Liver (tissue), 9 donors: ENCODE measurements around the gene CWC27. TPM values are rescaled to one million over a fixed set of nuclear protein-coding genes. Genes with fewer than 3 reads are reported as not detected.

Experiments used
- DNase-seq: peaks from one replicate; pipeline ENCODE4 v3.0.0-alpha.2; 2017; ENCODE audit warnings: low spot score
- H3K27ac ChIP-seq, 2 donors: one replicate each; pipeline ENCODE4 v1.7.0; 2013; ENCODE audit warnings: inconsistent platforms in 2 of 2, low read length in 2 of 2, control low read depth in 1 of 2, low read depth in 1 of 2, mild to moderate bottlenecking in 1 of 2
- H3K27me3 ChIP-seq, 4 donors: one replicate each; pipeline versions ENCODE4 v1.6.1 to v1.7.0; 2013; ENCODE audit warnings: low read length in 3 of 4, inconsistent platforms in 1 of 4, mild to moderate bottlenecking in 1 of 4, moderate library complexity in 1 of 4; ENCODE audit not compliant: control insufficient read depth in 4 of 4, insufficient read depth in 4 of 4
- H3K36me3 ChIP-seq, 4 donors: one replicate each; pipeline versions ENCODE4 v1.6.1 to v1.7.0; 2013; ENCODE audit warnings: low read length in 3 of 4, mild to moderate bottlenecking in 3 of 4, low read depth in 1 of 4, moderate library complexity in 1 of 4; ENCODE audit not compliant: control insufficient read depth in 4 of 4, insufficient read depth in 3 of 4
- H3K4me1 ChIP-seq, 4 donors: one replicate each; pipeline versions ENCODE4 v1.6.1 to v1.7.0; 2013; ENCODE audit warnings: low read length in 3 of 4, mild to moderate bottlenecking in 3 of 4, moderate library complexity in 1 of 4; ENCODE audit not compliant: control insufficient read depth in 4 of 4, insufficient read depth in 4 of 4
- H3K4me3 ChIP-seq, 3 donors: one replicate each; pipeline versions ENCODE4 v1.6.1 to v1.7.0; 2013; ENCODE audit warnings: low read length in 3 of 3, control low read depth in 1 of 3, low read depth in 1 of 3, mild to moderate bottlenecking in 1 of 3
- H3K9ac ChIP-seq, 2 donors: one replicate each; pipeline ENCODE4 v1.7.0; 2013; ENCODE audit warnings: low read length in 2 of 2, mild to moderate bottlenecking in 2 of 2, moderate library complexity in 2 of 2, control low read depth in 1 of 2, low read depth in 1 of 2
- H3K9me3 ChIP-seq, 4 donors: one replicate each; pipeline versions ENCODE4 v1.6.1 to v1.7.0; 2013; ENCODE audit warnings: low read length in 3 of 4; ENCODE audit not compliant: control insufficient read depth in 4 of 4
- EGR1 ChIP-seq, 2 donors: IDR thresholded peaks; 2 replicates each; pipeline ENCODE4 v1.6.1; 2016 to 2018; ENCODE audit warnings: antibody characterized with exemption in 2 of 2, low read depth in 2 of 2
- FOXA1 ChIP-seq: IDR thresholded peaks from 2 replicates; pipeline ENCODE4 v1.6.1; 2016; ENCODE audit warnings: antibody characterized with exemption
- FOXA2 ChIP-seq: IDR thresholded peaks from 2 replicates; pipeline ENCODE4 v1.6.1; 2016; ENCODE audit warnings: antibody characterized with exemption
- GABPA ChIP-seq, 2 donors: IDR thresholded peaks in 1 of 2; conservative IDR thresholded peaks in 1 of 2; 2 replicates each; pipeline ENCODE4 v1.6.1; 2016; ENCODE audit warnings: antibody characterized with exemption in 2 of 2, mild to moderate bottlenecking in 1 of 2, moderate library complexity in 1 of 2
- HNF4A ChIP-seq, 2 donors: conservative IDR thresholded peaks; 2 replicates each; pipeline ENCODE4 v1.6.1; 2016; ENCODE audit warnings: antibody characterized with exemption in 2 of 2, mild to moderate bottlenecking in 2 of 2
- HNF4G ChIP-seq: IDR thresholded peaks from 2 replicates; pipeline ENCODE4 v1.6.1; 2016; ENCODE audit warnings: antibody characterized with exemption
- JUND ChIP-seq, 2 donors: IDR thresholded peaks; 2 replicates each; pipeline ENCODE4 v1.6.1; 2016; ENCODE audit warnings: antibody characterized with exemption in 2 of 2
- NR2F2 ChIP-seq: IDR thresholded peaks from 2 replicates; pipeline ENCODE4 v1.6.1; 2016; ENCODE audit warnings: antibody characterized with exemption
- RAD21 ChIP-seq, 2 donors: IDR thresholded peaks; 2 replicates each; pipeline ENCODE4 v1.6.1; 2016; ENCODE audit warnings: antibody characterized with exemption in 2 of 2, mild to moderate bottlenecking in 2 of 2
- RXRA ChIP-seq, 2 donors: IDR thresholded peaks; 2 replicates each; pipeline ENCODE4 v1.6.1; 2017 to 2018; ENCODE audit warnings: antibody characterized with exemption in 2 of 2, mild to moderate bottlenecking in 1 of 2
- SP1 ChIP-seq: IDR thresholded peaks from 2 replicates; pipeline ENCODE4 v1.6.1; 2018; ENCODE audit warnings: antibody characterized with exemption, mild to moderate bottlenecking
- TAF1 ChIP-seq: conservative IDR thresholded peaks from 2 replicates; pipeline ENCODE4 v1.6.1; 2016; ENCODE audit warnings: antibody characterized with exemption, mild to moderate bottlenecking
- YY1 ChIP-seq: IDR thresholded peaks from 2 replicates; pipeline ENCODE4 v1.6.1; 2016; ENCODE audit warnings: antibody characterized with exemption, mild to moderate bottlenecking
- ZBTB33 ChIP-seq: IDR thresholded peaks from 2 replicates; pipeline ENCODE4 v1.6.1; 2016; ENCODE audit warnings: antibody characterized with exemption
- WGBS: extraction: QIAGEN DNeasy Blood & Tissue Kit; methylation state at CpG from one replicate; pipeline ENCODE4 v1.1.7; 2013; 5-methylcytosine and 5-hydroxymethylcytosine counted together
- polyA plus RNA-seq, 2 donors: library from polyadenylated mRNA; stranded (reverse) in 1 of 2; unstranded in 1 of 2; fragments of 200-250 nt in 1 of 2; fragments of >200 nt in 1 of 2; fragmentation: Nextera tagmentation in 1 of 2; extraction: Ambion mirVana in 1 of 2; gene quantifications; one replicate each; pipeline versions ENCODE4 v1.2.1 to v1.2.3, GENCODE V29; 2013 to 2015
- total RNA-seq, 2 donors: library from RNA; depleted of rRNA; stranded (reverse); fragments of >200 nt; gene quantifications; one replicate each; pipeline ENCODE4 v1.2.3, GENCODE V29; 2014
- TF ChIP-seq, protein P1 (sequence below): IDR thresholded peaks from 2 replicates; pipeline ENCODE4 v1.6.1; 2016; ENCODE audit warnings: antibody characterized with exemption
- TF ChIP-seq, protein P2 (sequence below): IDR thresholded peaks from 2 replicates; pipeline ENCODE4 v1.6.1; 2016; ENCODE audit warnings: antibody characterized with exemption
- TF ChIP-seq, protein P3 (sequence below): fragments of 150-350 bp; IDR thresholded peaks from 2 replicates; pipeline ENCODE4 v1.5.1; 2017; ENCODE audit warnings: improper control_type of control experiment, low read depth, low read length; ENCODE audit not compliant: missing input control
- TF ChIP-seq, protein P4 (sequence below): IDR thresholded peaks from 2 replicates; pipeline ENCODE4 v1.6.1; 2016; ENCODE audit warnings: antibody characterized with exemption, mild to moderate bottlenecking
- donor health status: healthy.
- donor health status: healthy.
- donor health status: healthy.
- donor health status: healthy.
- donor health status: healthy.

Gene CWC27
- total and polyA plus RNA-seq, 4 donors: 3.9 to 9.8 (median 6.0) TPM

DNA sequence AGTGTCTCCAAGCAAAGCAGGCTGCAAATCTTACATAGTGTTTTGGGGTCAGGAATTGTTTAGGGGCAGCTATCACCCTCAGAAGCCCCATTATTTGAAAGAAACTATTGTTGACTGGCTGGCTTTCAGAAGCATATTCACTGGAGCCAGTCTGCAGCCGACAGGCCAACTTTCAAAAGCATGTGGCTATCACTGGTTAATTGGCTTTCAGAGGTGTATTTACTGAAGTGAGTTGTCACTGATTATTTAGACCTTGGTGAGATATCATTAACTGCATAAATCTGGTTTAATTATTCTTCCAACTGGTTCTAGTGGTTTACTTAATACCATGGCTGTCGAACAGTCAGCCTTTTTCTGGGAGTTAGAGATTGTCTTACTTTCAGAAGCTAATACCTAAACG, 247.0 kb downstream of the CWC27 start:
- H3K9me3 ChIP-seq: no peaks in the 10 kb centered on the region
- no peak overlapping the region for H3K4me3 ChIP-seq
- no peak for TF ChIP-seq FOXA1
- TF ChIP-seq FOXA2: no peak
- no peak for TF ChIP-seq RXRA (IDR thresholded peaks at IDR 0.05)
- TF ChIP-seq, protein P1, sequence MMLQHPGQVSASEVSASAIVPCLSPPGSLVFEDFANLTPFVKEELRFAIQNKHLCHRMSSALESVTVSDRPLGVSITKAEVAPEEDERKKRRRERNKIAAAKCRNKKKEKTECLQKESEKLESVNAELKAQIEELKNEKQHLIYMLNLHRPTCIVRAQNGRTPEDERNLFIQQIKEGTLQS: no peak
- TF ChIP-seq, protein P2, sequence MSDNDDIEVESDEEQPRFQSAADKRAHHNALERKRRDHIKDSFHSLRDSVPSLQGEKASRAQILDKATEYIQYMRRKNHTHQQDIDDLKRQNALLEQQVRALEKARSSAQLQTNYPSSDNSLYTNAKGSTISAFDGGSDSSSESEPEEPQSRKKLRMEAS: no peak
- TF ChIP-seq HNF4G: no peak
- TF ChIP-seq SP1: no peak
- TF ChIP-seq NR2F2: no peak
- TF ChIP-seq EGR1 (IDR thresholded peaks at IDR 0.05; ENCODE audit: low read depth in 2 of 2): no peak
- no peak for TF ChIP-seq HNF4A (conservative IDR thresholded peaks at IDR 0.05)
- no peak for TF ChIP-seq JUND (IDR thresholded peaks at IDR 0.05)
- no peak for TF ChIP-seq ZBTB33
- TF ChIP-seq, protein P3, sequence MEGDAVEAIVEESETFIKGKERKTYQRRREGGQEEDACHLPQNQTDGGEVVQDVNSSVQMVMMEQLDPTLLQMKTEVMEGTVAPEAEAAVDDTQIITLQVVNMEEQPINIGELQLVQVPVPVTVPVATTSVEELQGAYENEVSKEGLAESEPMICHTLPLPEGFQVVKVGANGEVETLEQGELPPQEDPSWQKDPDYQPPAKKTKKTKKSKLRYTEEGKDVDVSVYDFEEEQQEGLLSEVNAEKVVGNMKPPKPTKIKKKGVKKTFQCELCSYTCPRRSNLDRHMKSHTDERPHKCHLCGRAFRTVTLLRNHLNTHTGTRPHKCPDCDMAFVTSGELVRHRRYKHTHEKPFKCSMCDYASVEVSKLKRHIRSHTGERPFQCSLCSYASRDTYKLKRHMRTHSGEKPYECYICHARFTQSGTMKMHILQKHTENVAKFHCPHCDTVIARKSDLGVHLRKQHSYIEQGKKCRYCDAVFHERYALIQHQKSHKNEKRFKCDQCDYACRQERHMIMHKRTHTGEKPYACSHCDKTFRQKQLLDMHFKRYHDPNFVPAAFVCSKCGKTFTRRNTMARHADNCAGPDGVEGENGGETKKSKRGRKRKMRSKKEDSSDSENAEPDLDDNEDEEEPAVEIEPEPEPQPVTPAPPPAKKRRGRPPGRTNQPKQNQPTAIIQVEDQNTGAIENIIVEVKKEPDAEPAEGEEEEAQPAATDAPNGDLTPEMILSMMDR: no peak
- TF ChIP-seq, protein P4, sequence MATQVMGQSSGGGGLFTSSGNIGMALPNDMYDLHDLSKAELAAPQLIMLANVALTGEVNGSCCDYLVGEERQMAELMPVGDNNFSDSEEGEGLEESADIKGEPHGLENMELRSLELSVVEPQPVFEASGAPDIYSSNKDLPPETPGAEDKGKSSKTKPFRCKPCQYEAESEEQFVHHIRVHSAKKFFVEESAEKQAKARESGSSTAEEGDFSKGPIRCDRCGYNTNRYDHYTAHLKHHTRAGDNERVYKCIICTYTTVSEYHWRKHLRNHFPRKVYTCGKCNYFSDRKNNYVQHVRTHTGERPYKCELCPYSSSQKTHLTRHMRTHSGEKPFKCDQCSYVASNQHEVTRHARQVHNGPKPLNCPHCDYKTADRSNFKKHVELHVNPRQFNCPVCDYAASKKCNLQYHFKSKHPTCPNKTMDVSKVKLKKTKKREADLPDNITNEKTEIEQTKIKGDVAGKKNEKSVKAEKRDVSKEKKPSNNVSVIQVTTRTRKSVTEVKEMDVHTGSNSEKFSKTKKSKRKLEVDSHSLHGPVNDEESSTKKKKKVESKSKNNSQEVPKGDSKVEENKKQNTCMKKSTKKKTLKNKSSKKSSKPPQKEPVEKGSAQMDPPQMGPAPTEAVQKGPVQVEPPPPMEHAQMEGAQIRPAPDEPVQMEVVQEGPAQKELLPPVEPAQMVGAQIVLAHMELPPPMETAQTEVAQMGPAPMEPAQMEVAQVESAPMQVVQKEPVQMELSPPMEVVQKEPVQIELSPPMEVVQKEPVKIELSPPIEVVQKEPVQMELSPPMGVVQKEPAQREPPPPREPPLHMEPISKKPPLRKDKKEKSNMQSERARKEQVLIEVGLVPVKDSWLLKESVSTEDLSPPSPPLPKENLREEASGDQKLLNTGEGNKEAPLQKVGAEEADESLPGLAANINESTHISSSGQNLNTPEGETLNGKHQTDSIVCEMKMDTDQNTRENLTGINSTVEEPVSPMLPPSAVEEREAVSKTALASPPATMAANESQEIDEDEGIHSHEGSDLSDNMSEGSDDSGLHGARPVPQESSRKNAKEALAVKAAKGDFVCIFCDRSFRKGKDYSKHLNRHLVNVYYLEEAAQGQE: no peak
- TF ChIP-seq RAD21 (IDR thresholded peaks at IDR 0.05): no peak
- no peaks in the 10 kb centered on the region for H3K27me3 ChIP-seq
- H3K27ac ChIP-seq: no peak overlapping the region
- no peak for DNase-seq
- H3K36me3 ChIP-seq: no peaks in the 10 kb centered on the region
- H3K9ac ChIP-seq: no peak overlapping the region
- peaks cover under 1 to 6% (median 2%) of the 10 kb centered on the region in 4 donors for H3K4me1 ChIP-seq
- WGBS: 96% methylated on average over 3 of the region's 3 CpGs

DNA sequence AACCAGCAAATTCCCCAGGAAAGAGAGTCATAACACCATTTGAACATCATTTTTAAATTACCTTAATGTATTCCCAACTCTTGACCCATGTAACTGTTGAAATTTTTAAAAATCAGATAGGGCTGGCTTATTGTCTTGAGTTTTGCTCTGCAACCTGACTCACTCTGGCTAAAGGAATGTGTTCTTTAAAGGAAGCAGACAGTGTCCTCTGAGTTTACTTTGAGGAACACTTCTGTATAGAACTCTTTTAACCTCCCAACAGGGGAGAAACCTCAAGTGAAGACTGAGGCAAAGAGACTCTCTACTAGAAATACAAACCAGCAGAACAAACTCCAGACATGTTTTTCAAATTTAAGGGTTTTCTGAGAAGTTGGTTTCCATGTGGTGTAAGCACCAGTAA, 248.9 kb downstream of the CWC27 start:
- DNase-seq: no peak
- Histone ChIP-seq H3K9me3 (no peaks in the 10 kb centered on the region), H3K27me3 (no peaks in the 10 kb centered on the region), H3K4me3 (no peak overlapping the region), H3K36me3 (no peaks in the 10 kb centered on the region), H3K4me1 (no peaks in the 10 kb centered on the region), H3K9ac (no peak overlapping the region), H3K27ac (no peak overlapping the region)
- TF ChIP-seq HNF4G (no peak), FOXA2 (no peak), SP1 (no peak), RAD21 (IDR thresholded peaks at IDR 0.05) (no peak), GABPA (IDR thresholded peaks at IDR 0.05 in 1 of 2, conservative IDR thresholded peaks at IDR 0.05 in 1 of 2) (no peak), NR2F2 (no peak), TAF1 (no peak), FOXA1 (no peak), RXRA (IDR thresholded peaks at IDR 0.05) (no peak), ZBTB33 (no peak), JUND (IDR thresholded peaks at IDR 0.05) (no peak), YY1 (no peak)
- TF ChIP-seq, protein P4: no peak
- TF ChIP-seq, protein P1: no peak
